Osteocyte (in vitro differentiated cells): ENCODE data around the gene SATB2. TPM values are rescaled to one million over a fixed set of nuclear protein-coding genes. Genes with fewer than 3 reads are reported as not detected.

ENCODE experiments used
- DNase-seq: peaks from one replicate; pipeline ENCODE4 v3.0.0; 2021; ENCODE audit warnings: mixed read lengths; ENCODE audit not compliant: unreplicated experiment; ENCODE audit errors: extremely low spot score
- H3K27ac Mint-ChIP-seq: one replicate; pipeline ENCODE4 v1.8.0; 2021; ENCODE audit warnings: mild to moderate bottlenecking, mixed read lengths; ENCODE audit not compliant: unreplicated experiment
- H3K27me3 Mint-ChIP-seq: one replicate; pipeline ENCODE4 v1.8.0; 2021; ENCODE audit warnings: mixed read lengths; ENCODE audit not compliant: unreplicated experiment
- H3K36me3 Mint-ChIP-seq: one replicate; pipeline ENCODE4 v1.8.0; 2021; ENCODE audit warnings: mixed read lengths; ENCODE audit not compliant: unreplicated experiment
- H3K4me1 Mint-ChIP-seq: one replicate; pipeline ENCODE4 v1.8.0; 2021; ENCODE audit warnings: mixed read lengths; ENCODE audit not compliant: unreplicated experiment
- H3K4me3 Mint-ChIP-seq: one replicate; pipeline ENCODE4 v1.8.0; 2021; ENCODE audit warnings: mild to moderate bottlenecking, moderate library complexity, mixed read lengths; ENCODE audit not compliant: unreplicated experiment
- H3K9me3 Mint-ChIP-seq: one replicate; pipeline ENCODE4 v1.8.0; 2021; ENCODE audit warnings: mixed read lengths; ENCODE audit not compliant: unreplicated experiment
- CTCF ChIP-seq: fragments of 200-600 bp; sonication (generic); IDR thresholded peaks from 2 replicates; pipeline ENCODE4 v1.5.0; 2021; ENCODE audit warnings: antibody characterized with exemption, mild to moderate bottlenecking, moderate library complexity
- total RNA-seq: library from RNA; stranded (reverse); gene quantifications from 2 replicates; pipeline ENCODE4 v1.2.1, GENCODE V29; 2021

The SATB2 gene
- total RNA-seq, 1 donor from 2014 or later, result 11.6 TPM

DNA sequence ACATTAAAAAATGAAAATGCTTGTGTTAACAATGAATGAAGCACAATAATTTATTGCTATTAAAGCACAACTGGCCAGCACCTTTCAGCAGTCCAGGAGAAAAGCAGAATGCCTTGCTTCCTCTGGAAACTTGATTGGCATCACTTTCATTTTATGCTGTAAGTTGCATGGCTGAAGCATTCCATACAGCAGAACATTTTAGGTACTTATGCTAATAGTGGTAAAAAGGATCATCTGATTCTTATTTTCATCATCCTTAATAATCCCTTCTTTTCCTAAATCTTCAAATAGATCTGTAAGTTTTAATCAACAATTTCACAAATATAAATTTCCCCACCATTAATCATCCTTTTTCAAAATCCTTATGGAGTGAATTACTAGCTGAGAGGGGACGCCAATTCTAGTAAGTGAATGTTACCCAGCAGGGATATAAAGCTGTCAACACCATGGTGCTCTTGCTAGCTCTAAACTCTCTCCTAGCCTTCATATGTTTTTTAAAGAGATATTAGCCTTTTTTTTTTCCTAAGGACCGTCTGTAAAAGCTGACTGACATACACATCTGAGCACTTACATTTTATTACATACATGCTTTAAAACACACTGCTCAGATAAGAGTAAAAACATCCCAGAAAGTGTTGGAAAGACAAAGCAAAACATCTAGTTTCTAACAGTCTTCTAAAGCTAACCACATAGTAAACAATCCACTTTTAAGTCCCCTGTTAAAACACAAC lies 5.3 kb downstream of the SATB2 start:
- no peak for DNase-seq
- Mint-ChIP-seq H3K4me1 (peaks cover 18% of the 10 kb centered on the region), H3K4me3 (no peak overlapping the region), H3K27me3 (no peaks in the 10 kb centered on the region), H3K27ac (no peak overlapping the region), H3K36me3 (peaks cover 3% of the 10 kb centered on the region), H3K9me3 (no peaks in the 10 kb centered on the region)
- no peak for TF ChIP-seq CTCF

DNA sequence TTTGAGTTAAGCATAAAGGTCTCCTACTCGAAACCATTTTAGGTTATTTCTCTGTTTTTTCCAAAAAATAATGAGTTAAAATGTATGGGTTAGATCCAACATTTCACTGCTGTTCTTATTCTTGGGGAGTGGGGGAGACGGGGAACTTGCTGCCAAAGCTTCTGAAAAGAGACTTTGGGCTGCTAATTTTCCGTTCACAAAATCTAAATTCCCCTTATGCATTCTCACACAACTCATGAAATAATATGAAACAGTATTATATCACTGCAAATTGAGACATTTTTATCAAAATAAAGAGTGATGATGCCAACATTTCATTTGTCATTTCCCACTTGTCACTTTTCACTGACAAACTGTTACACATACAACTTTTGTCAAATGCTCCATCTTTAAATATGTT lies 7.8 kb downstream of the SATB2 start:
- Mint-ChIP-seq H3K36me3 (peaks cover 3% of the 10 kb centered on the region), H3K4me1 (peaks cover under 1% of the 10 kb centered on the region), H3K9me3 (no peaks in the 10 kb centered on the region), H3K27me3 (no peaks in the 10 kb centered on the region), H3K4me3 (no peak overlapping the region), H3K27ac (no peak overlapping the region)
- TF ChIP-seq CTCF, result no peak
- no peak for DNase-seq

DNA sequence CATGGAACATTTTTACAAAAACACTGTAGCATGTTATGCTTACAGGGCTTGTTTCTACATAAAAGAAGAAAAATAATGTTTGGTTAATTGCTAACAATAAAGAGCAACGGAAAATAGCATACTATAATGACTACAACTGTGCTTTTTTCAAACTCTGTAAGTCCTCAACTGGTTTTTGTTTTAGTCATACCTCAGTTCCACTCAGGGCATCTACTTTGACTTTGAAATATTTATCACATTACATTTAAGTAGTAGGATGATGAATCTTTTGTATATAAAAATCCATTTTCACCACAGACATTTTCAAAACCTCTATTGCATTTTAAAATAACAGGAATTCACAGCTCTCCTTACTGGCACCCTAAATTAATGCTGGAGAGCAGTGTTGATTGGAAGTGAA lies 8.3 kb downstream of the SATB2 start:
- H3K4me3 Mint-ChIP-seq, result no peak overlapping the region
- DNase-seq, result no peak

DNA sequence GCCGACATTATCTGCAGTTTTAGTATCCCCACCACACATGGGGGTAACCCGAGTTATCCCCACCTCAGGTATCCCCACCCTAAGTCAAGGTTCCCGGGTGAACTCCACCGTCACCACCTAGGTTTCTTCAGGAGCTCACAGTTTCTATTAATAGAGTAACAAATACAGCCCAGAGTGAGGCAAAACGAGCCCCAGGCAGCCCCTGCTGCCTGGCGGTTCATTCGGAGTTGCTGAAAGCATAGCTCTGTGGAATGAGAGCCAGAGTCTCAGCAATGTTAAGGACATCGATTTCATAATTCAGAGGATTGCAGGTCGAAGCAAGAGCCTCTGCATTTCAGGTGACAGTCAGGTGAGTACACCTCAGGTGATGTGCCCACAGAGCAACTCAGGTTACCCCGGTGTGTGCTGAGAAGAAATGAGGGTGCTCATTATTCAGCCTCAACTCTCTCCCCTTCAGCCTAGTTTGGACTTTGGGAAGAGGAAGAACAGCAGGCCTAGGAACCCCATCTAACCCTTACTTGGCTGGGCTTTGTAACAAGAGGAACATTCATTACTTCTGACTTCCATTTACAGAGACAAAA lies 10.7 kb downstream of the SATB2 start:
- no peak overlapping the region for H3K27ac Mint-ChIP-seq
- no peaks in the 10 kb centered on the region for H3K27me3 Mint-ChIP-seq
- no peak for DNase-seq
- H3K36me3 Mint-ChIP-seq, result no peaks in the 10 kb centered on the region
- no peak for TF ChIP-seq CTCF
- H3K9me3 Mint-ChIP-seq, result no peaks in the 10 kb centered on the region
- H3K4me1 Mint-ChIP-seq, result peaks cover 20% of the 10 kb centered on the region
- no peak overlapping the region for H3K4me3 Mint-ChIP-seq

More for the DNA sequence above, 8.3 kb downstream of the SATB2 start:
- TF ChIP-seq CTCF, result no peak
- Mint-ChIP-seq H3K4me1 (peaks cover 6% of the 10 kb centered on the region), H3K27ac (no peak overlapping the region), H3K27me3 (no peaks in the 10 kb centered on the region), H3K36me3 (peaks cover 3% of the 10 kb centered on the region), H3K9me3 (no peaks in the 10 kb centered on the region)

GRCh38 chr2:199444749-199445148 lies 13.0 kb downstream of the SATB2 start:
- peak overlapping the region; percentile 43 for H3K27ac Mint-ChIP-seq
- no peak for DNase-seq
- TF ChIP-seq CTCF, result no peak
- peaks cover 20% of the 10 kb centered on the region for H3K4me1 Mint-ChIP-seq
- H3K4me3 Mint-ChIP-seq, result no peak overlapping the region
- no peaks in the 10 kb centered on the region for H3K27me3 Mint-ChIP-seq
- H3K36me3 Mint-ChIP-seq, result no peaks in the 10 kb centered on the region
- no peaks in the 10 kb centered on the region for H3K9me3 Mint-ChIP-seq
